ENCODE measurements around the gene EDNRB. TPM values are rescaled to one million over a fixed set of nuclear protein-coding genes. Genes with fewer than 3 reads are reported as not detected.

The EDNRB gene
- total RNA-seq, 4 donors from 2014 or later = 16.2 to 56.4 (median 51.9) TPM

DNA sequence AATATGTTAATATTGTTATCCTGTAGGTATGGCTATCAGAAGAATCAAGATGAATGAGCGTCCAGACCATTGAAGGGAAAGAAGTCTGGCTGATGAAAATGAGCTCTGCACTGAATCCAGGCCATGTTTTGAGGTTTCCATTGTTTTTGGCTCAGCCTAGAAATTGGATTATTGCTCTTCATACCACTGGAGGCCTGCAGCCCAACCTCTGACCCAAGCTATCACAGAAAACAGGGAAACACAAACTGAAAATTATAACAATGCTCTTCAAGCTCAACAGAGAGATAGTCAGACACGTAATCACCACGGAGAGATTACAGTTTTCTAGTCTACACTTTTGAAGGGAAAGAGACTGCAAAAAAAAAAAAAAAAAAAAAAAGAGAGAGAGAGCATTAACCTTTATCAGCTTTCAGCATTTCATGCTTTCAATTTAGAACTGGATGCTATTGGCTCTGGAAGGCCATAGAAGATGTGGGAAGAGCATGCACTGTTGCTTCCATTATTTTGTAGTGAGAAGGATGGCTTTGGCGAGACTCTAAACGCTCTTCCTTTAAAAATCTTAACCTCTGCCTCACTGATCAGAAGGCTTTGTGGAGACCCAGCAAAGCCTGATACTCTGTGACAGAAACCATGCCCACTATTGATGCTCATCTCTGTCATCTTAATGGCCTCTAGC is 10.8 kb downstream of the EDNRB start:
- Histone ChIP-seq H3K9me3 (peaks cover 0 to 6% (median 2%) of the 10 kb centered on the region in 4 donors), H3K27me3 (no peaks in the 10 kb centered on the region), H3K36me3 (peaks cover 0 to 9% (median 3%) of the 10 kb centered on the region in 4 donors), H3K27ac (replicated peaks in 1 of 4) (no peak overlapping the region), H3K4me1 (peaks cover 0 to 17% (median 8%) of the 10 kb centered on the region in 4 donors), H3K4me3 (no peak overlapping the region)
- TF ChIP-seq POLR2AphosphoS5 (IDR thresholded peaks at IDR 0.05) = no peak
- TF ChIP-seq, protein P1, sequence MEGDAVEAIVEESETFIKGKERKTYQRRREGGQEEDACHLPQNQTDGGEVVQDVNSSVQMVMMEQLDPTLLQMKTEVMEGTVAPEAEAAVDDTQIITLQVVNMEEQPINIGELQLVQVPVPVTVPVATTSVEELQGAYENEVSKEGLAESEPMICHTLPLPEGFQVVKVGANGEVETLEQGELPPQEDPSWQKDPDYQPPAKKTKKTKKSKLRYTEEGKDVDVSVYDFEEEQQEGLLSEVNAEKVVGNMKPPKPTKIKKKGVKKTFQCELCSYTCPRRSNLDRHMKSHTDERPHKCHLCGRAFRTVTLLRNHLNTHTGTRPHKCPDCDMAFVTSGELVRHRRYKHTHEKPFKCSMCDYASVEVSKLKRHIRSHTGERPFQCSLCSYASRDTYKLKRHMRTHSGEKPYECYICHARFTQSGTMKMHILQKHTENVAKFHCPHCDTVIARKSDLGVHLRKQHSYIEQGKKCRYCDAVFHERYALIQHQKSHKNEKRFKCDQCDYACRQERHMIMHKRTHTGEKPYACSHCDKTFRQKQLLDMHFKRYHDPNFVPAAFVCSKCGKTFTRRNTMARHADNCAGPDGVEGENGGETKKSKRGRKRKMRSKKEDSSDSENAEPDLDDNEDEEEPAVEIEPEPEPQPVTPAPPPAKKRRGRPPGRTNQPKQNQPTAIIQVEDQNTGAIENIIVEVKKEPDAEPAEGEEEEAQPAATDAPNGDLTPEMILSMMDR (IDR thresholded peaks at IDR 0.05) = no peak
- TF ChIP-seq EP300 (IDR thresholded peaks at IDR 0.05) = no peak
- TF ChIP-seq POLR2A (IDR thresholded peaks at IDR 0.05; ENCODE audit: low read depth) = no peak
- WGBS = 70% methylated on average over 5 of the region's 5 CpGs
- no peak for DNase-seq (ENCODE audit: extremely low spot score)
- intact Hi-C loops (cut with DNase I) = no loop called here

DNA sequence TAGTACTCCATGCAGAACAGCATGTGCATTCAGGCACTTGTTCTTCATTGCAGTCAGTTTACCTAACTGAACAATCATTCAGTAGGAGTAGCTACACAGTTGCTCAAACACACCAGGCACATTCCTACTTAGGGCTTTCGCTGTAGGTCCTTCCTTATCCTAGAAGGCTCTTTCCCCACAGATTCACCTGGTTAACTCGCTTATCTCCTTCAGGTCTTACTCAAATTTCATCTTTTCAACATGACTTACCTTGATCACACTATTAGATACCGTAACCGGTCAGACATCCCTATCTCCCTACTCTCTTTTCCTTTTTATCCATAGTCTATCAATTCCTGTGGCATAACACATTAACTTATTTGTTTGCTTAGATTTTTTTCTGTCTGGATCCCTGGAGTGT is 14.6 kb downstream of the EDNRB start:
- no peak for DNase-seq (ENCODE audit: extremely low spot score)
- Histone ChIP-seq H3K27ac (replicated peaks in 1 of 4) (no peak overlapping the region), H3K9me3 (peaks cover 0 to 10% (median 2%) of the 10 kb centered on the region in 4 donors), H3K4me3 (no peak overlapping the region), H3K36me3 (peaks cover 0 to 32% (median 5%) of the 10 kb centered on the region in 4 donors), H3K4me1 (no peaks in the 10 kb centered on the region), H3K27me3 (no peaks in the 10 kb centered on the region)
- 71% methylated on average over 4 of the region's 4 CpGs for WGBS
- TF ChIP-seq EP300 (IDR thresholded peaks at IDR 0.05) (no peak), POLR2AphosphoS5 (IDR thresholded peaks at IDR 0.05) (no peak), POLR2A (IDR thresholded peaks at IDR 0.05; ENCODE audit: low read depth) (no peak)
- TF ChIP-seq, protein P1 (IDR thresholded peaks at IDR 0.05) = no peak
- intact Hi-C loops (cut with DNase I) = no loop called here

DNA sequence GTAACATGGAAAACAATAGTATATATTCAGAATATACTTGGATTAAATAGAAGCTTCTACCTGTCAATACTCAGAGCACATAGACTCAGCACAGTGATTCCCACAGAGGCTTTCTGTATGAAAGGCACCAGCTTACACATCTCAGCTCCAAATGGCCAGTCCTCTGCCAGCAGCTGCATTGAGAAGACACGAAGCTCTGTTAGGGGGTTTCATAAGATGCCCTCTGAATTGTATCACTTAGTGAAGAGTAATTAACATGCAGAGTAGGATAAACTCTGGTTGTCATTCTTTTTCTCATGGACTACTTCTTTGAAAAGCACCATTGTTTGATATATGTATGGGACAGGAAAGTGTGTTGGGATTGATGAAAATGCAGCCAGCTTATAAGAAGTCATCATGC is 15.2 kb downstream of the EDNRB start:
- intact Hi-C loops (cut with DNase I) = no loop called here
- Histone ChIP-seq H3K9me3 (peaks cover 0 to 10% (median 2%) of the 10 kb centered on the region in 4 donors), H3K36me3 (peaks cover 0 to 32% (median 5%) of the 10 kb centered on the region in 4 donors), H3K4me3 (no peak overlapping the region), H3K4me1 (peaks cover 0 to 3% (median 1%) of the 10 kb centered on the region in 4 donors), H3K27ac (replicated peaks in 1 of 4) (no peak overlapping the region), H3K27me3 (no peaks in the 10 kb centered on the region)
- DNase-seq (ENCODE audit: extremely low spot score) = no peak
- TF ChIP-seq EP300 (IDR thresholded peaks at IDR 0.05) (no peak), POLR2A (IDR thresholded peaks at IDR 0.05; ENCODE audit: low read depth) (no peak), POLR2AphosphoS5 (IDR thresholded peaks at IDR 0.05) (no peak)
- TF ChIP-seq, protein P1 (IDR thresholded peaks at IDR 0.05) = no peak
- 94% methylated on average over 1 of the region's 1 CpG for WGBS

DNA sequence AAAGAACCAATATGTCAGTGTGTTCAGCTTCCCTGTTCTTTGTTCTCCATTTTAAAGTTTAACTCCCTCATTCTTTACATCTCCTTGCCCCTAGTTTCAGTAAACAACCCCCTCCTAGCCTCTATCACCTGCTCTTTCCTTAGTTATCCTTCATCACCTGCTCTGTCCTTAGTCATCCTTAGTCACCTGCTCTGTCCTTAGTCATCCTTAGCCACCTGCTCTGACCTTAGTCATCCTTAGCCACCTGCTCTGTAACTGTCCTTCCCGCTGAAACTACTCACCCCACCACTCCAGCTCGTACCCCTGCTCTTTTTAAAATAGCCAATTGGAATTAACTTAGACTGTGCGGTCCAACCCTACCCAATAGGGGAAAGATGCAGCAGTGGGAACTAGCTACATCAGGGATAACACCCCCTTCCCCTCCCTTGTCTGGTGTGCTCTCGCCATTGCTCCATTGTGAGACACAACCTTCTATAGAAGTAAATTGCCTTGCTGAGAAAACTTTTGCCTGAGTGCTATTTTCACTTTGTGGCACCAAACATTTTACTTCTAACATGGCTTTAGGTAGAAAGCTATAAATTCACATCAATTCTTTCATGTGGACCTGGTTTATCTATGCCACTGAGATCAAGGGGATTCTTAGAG is 16.2 kb downstream of the EDNRB start:
- intact Hi-C loops (cut with DNase I) = no loop called here
- Histone ChIP-seq H3K27ac (replicated peaks in 1 of 4) (no peak overlapping the region), H3K9me3 (peaks cover 0 to 10% (median 2%) of the 10 kb centered on the region in 4 donors), H3K36me3 (peaks cover 0 to 32% (median 5%) of the 10 kb centered on the region in 4 donors), H3K27me3 (no peaks in the 10 kb centered on the region), H3K4me1 (peaks cover 0 to 12% (median 5%) of the 10 kb centered on the region in 4 donors), H3K4me3 (no peak overlapping the region)
- WGBS = 98% methylated on average over 4 of the region's 4 CpGs
- no peak for TF ChIP-seq POLR2AphosphoS5 (IDR thresholded peaks at IDR 0.05)
- TF ChIP-seq EP300 (IDR thresholded peaks at IDR 0.05) = no peak
- no peak for TF ChIP-seq POLR2A (IDR thresholded peaks at IDR 0.05; ENCODE audit: low read depth)
- TF ChIP-seq, protein P1 (IDR thresholded peaks at IDR 0.05) = no peak
- DNase-seq (ENCODE audit: extremely low spot score) = no peak

All from esophagus muscularis mucosa (tissue), 4 donors.